Measurements from ENCODE around the gene PRDX2.

GRCh38 chr19:12789098-12789903 lies 12.3 kb downstream of the PRDX2 start:
- TF ChIP-seq ISL1 (CRISPR knock-in tag; IDR thresholded peaks at IDR 0.05) (no peak), RARB (CRISPR knock-in tag; IDR thresholded peaks at IDR 0.05) (no peak), BACH2 (CRISPR knock-in tag; IDR thresholded peaks at IDR 0.05; ENCODE audit: borderline replicate concordance) (no peak), PATZ1 (CRISPR knock-in tag; IDR thresholded peaks at IDR 0.05; ENCODE audit: borderline replicate concordance) (no peak), ZC3H10 (CRISPR knock-in tag; IDR thresholded peaks at IDR 0.05) (no peak), ZNF565 (CRISPR knock-in tag; conservative IDR thresholded peaks at IDR 0.05; ENCODE audit: low read depth) (no peak), ARNTL (CRISPR knock-in tag; IDR thresholded peaks at IDR 0.05; ENCODE audit: borderline replicate concordance, low read depth) (no peak), SNAI2 (CRISPR knock-in tag; IDR thresholded peaks at IDR 0.05) (no peak), ESRRG (CRISPR knock-in tag; IDR thresholded peaks at IDR 0.05) (no peak), ZFP30 (CRISPR knock-in tag; IDR thresholded peaks at IDR 0.05) (no peak), TSHZ2 (CRISPR knock-in tag; IDR thresholded peaks at IDR 0.05) (no peak), ZFP3 (CRISPR knock-in tag; IDR thresholded peaks at IDR 0.05) (no peak), CSRNP3 (CRISPR knock-in tag; IDR thresholded peaks at IDR 0.05) (no peak)
- TF ChIP-seq, protein P1, sequence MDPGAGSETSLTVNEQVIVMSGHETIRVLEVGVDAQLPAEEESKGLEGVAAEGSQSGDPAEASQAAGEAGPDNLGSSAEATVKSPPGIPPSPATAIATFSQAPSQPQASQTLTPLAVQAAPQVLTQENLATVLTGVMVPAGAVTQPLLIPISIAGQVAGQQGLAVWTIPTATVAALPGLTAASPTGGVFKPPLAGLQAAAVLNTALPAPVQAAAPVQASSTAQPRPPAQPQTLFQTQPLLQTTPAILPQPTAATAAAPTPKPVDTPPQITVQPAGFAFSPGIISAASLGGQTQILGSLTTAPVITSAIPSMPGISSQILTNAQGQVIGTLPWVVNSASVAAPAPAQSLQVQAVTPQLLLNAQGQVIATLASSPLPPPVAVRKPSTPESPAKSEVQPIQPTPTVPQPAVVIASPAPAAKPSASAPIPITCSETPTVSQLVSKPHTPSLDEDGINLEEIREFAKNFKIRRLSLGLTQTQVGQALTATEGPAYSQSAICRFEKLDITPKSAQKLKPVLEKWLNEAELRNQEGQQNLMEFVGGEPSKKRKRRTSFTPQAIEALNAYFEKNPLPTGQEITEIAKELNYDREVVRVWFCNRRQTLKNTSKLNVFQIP (CRISPR knock-in tag; IDR thresholded peaks at IDR 0.05; ENCODE audit: borderline replicate concordance, low read depth): no peak

All from SK-N-SH treated with all-trans-retinoic acid at 6 μM for 48 hours (cell line).